ENCODE data around the gene RBM4. TPM values are rescaled to one million over a fixed set of nuclear protein-coding genes. Genes with fewer than 3 reads are reported as not detected.

The RBM4 gene
- total and polyA plus RNA-seq, 2 of the 13 experiments (the other 11 are each of a cell fraction or from before 2014, with no cell fraction given): 126 to 136 TPM

GRCh38 chr11:66638177-66639065 lies at the start of gene RBM4 (continued):
- TF ChIP-seq, protein P1, sequence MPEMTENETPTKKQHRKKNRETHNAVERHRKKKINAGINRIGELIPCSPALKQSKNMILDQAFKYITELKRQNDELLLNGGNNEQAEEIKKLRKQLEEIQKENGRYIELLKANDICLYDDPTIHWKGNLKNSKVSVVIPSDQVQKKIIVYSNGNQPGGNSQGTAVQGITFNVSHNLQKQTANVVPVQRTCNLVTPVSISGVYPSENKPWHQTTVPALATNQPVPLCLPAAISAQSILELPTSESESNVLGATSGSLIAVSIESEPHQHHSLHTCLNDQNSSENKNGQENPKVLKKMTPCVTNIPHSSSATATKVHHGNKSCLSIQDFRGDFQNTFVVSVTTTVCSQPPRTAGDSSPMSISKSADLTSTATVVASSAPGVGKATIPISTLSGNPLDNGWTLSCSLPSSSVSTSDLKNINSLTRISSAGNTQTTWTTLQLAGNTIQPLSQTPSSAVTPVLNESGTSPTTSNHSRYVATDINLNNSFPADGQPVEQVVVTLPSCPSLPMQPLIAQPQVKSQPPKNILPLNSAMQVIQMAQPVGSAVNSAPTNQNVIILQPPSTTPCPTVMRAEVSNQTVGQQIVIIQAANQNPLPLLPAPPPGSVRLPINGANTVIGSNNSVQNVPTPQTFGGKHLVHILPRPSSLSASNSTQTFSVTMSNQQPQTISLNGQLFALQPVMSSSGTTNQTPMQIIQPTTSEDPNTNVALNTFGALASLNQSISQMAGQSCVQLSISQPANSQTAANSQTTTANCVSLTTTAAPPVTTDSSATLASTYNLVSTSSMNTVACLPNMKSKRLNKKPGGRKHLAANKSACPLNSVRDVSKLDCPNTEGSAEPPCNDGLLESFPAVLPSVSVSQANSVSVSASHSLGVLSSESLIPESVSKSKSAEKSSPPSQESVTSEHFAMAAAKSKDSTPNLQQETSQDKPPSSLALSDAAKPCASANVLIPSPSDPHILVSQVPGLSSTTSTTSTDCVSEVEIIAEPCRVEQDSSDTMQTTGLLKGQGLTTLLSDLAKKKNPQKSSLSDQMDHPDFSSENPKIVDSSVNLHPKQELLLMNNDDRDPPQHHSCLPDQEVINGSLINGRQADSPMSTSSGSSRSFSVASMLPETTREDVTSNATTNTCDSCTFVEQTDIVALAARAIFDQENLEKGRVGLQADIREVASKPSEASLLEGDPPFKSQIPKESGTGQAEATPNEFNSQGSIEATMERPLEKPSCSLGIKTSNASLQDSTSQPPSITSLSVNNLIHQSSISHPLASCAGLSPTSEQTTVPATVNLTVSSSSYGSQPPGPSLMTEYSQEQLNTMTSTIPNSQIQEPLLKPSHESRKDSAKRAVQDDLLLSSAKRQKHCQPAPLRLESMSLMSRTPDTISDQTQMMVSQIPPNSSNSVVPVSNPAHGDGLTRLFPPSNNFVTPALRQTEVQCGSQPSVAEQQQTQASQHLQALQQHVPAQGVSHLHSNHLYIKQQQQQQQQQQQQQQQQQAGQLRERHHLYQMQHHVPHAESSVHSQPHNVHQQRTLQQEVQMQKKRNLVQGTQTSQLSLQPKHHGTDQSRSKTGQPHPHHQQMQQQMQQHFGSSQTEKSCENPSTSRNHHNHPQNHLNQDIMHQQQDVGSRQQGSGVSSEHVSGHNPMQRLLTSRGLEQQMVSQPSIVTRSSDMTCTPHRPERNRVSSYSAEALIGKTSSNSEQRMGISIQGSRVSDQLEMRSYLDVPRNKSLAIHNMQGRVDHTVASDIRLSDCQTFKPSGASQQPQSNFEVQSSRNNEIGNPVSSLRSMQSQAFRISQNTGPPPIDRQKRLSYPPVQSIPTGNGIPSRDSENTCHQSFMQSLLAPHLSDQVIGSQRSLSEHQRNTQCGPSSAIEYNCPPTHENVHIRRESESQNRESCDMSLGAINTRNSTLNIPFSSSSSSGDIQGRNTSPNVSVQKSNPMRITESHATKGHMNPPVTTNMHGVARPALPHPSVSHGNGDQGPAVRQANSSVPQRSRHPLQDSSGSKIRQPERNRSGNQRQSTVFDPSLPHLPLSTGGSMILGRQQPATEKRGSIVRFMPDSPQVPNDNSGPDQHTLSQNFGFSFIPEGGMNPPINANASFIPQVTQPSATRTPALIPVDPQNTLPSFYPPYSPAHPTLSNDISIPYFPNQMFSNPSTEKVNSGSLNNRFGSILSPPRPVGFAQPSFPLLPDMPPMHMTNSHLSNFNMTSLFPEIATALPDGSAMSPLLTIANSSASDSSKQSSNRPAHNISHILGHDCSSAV (CRISPR knock-in tag; IDR thresholded peaks at IDR 0.05; ENCODE audit: borderline replicate concordance): no peak
- TF ChIP-seq ZNF609 (CRISPR knock-in tag; IDR thresholded peaks at IDR 0.05; ENCODE audit: borderline replicate concordance): no peak
- TF ChIP-seq ZNF616 (CRISPR knock-in tag; IDR thresholded peaks at IDR 0.05; ENCODE audit: low read depth): no peak
- TF ChIP-seq STAT6 (CRISPR knock-in tag; IDR thresholded peaks at IDR 0.05; ENCODE audit: borderline replicate concordance): 0 out of 2 replicates have a peak, but pooled peaks have one; percentile 11
- peak; percentile 92 for TF ChIP-seq MAX (IDR thresholded peaks at IDR 0.05)
- peak; percentile 59 for TF ChIP-seq SP4 (CRISPR knock-in tag; IDR thresholded peaks at IDR 0.05)
- TF ChIP-seq, protein P2, sequence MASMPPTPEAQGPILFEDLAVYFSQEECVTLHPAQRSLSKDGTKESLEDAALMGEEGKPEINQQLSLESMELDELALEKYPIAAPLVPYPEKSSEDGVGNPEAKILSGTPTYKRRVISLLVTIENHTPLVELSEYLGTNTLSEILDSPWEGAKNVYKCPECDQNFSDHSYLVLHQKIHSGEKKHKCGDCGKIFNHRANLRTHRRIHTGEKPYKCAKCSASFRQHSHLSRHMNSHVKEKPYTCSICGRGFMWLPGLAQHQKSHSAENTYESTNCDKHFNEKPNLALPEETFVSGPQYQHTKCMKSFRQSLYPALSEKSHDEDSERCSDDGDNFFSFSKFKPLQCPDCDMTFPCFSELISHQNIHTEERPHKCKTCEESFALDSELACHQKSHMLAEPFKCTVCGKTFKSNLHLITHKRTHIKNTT (CRISPR knock-in tag; IDR thresholded peaks at IDR 0.05): no peak
- no peak for TF ChIP-seq IRF1 (CRISPR knock-in tag; IDR thresholded peaks at IDR 0.05; ENCODE audit: low read depth)

Measured in HepG2 (cell line).